ENCODE results near the gene SLC36A3.
A peak's percentile ranks its signal among the peaks of the same experiment; 100 is the strongest.
"Not testable (repeated sequence)": the region's sequence is repeated elsewhere in the genome, so short reads cannot be mapped to it uniquely, and the experiment has no call there.

The SLC36A3 gene

GRCh38 chr5:151258816-151259215, 44.8 kb downstream of the SLC36A3 start:
- no peak for DNase-seq

- no peak for DNase-seq
Measured at GRCh38 chr5:151258201-151258611, 45.4 kb downstream of the SLC36A3 start.

- DNase-seq, result no peak
Measured at GRCh38 chr5:151257731-151258181, 45.8 kb downstream of the SLC36A3 start.

GRCh38 chr5:151255621-151256286, 47.8 kb downstream of the SLC36A3 start:
- DNase-seq, result no peak

- DNase-seq, result not testable (repeated sequence)
Measured at GRCh38 chr5:151254990-151255389, 48.6 kb downstream of the SLC36A3 start.

- DNase-seq, result no peak
Measured at GRCh38 chr5:151254556-151254955, 49.0 kb downstream of the SLC36A3 start.

GRCh38 chr5:151253605-151253950, 50.0 kb downstream of the SLC36A3 start:
- no peak for DNase-seq

GRCh38 chr5:151252762-151253604, 50.6 kb downstream of the SLC36A3 start, which contains the start of gene GM2A:
Gene GM2A (plus strand): TSS chr5:151253185. CDS start chr5:151253217, 32 bp downstream.
- peak; percentile 90 for DNase-seq

- no peak for DNase-seq
Measured at GRCh38 chr5:151251621-151252020, 51.9 kb downstream of the SLC36A3 start.

GRCh38 chr5:151251001-151251551, 52.5 kb downstream of the SLC36A3 start:
- DNase-seq, result no peak

GRCh38 chr5:151250346-151251000, 53.1 kb downstream of the SLC36A3 start:
- DNase-seq, result no peak

- DNase-seq, result no peak
Measured at GRCh38 chr5:151249281-151249680, 54.3 kb downstream of the SLC36A3 start.

GRCh38 chr5:151248651-151249050, 54.9 kb downstream of the SLC36A3 start:
- no peak for DNase-seq

- no peak for DNase-seq
Measured at GRCh38 chr5:151245680-151246219, 57.8 kb downstream of the SLC36A3 start.

- no peak for DNase-seq
Measured at GRCh38 chr5:151244206-151244605, 59.4 kb downstream of the SLC36A3 start.

- no peak for DNase-seq
Measured at GRCh38 chr5:151243564-151243963, 60.0 kb downstream of the SLC36A3 start.

- DNase-seq, result no peak
Measured at GRCh38 chr5:151243127-151243526, 60.4 kb downstream of the SLC36A3 start.

GRCh38 chr5:151240924-151241635, 62.5 kb downstream of the SLC36A3 start:
- DNase-seq, result peak; percentile 75

- DNase-seq, result not testable (repeated sequence)
Measured at GRCh38 chr5:151240268-151240835, 63.2 kb downstream of the SLC36A3 start.

- DNase-seq, result no peak
Measured at GRCh38 chr5:151239237-151239861, 64.2 kb downstream of the SLC36A3 start.

GRCh38 chr5:151238303-151238741, 65.2 kb downstream of the SLC36A3 start:
- no peak for DNase-seq

Data from DMS79 treated with DMSO at 0.1 percent for 48 hours (cell line).